ENCODE results near the gene HKDC1. TPM values are rescaled to one million over a fixed set of nuclear protein-coding genes. Genes with fewer than 3 reads are reported as not detected.

HKDC1 gene
- total RNA-seq, 4 donors from 2014 or later = 0.27 TPM; not detected in 3

GRCh38 chr10:69232252-69232651 is 12.1 kb downstream of the HKDC1 start:
- Histone ChIP-seq H3K27ac (no peak overlapping the region), H3K9me3 (no peaks in the 10 kb centered on the region), H3K4me3 (no peak overlapping the region), H3K4me1 (no peaks in the 10 kb centered on the region), H3K27me3 (no peaks in the 10 kb centered on the region), H3K36me3 (no peaks in the 10 kb centered on the region)
- 84 to 100% methylated on average over 2 to 4 of the region's 9 CpGs for WGBS, 2 donors (ENCODE audit: low coverage in 1 of 2)
- TF ChIP-seq EP300 (IDR thresholded peaks at IDR 0.05) (no peak), POLR2A (IDR thresholded peaks at IDR 0.05) (no peak), POLR2AphosphoS5 (IDR thresholded peaks at IDR 0.05) (no peak)
- TF ChIP-seq, protein P1, sequence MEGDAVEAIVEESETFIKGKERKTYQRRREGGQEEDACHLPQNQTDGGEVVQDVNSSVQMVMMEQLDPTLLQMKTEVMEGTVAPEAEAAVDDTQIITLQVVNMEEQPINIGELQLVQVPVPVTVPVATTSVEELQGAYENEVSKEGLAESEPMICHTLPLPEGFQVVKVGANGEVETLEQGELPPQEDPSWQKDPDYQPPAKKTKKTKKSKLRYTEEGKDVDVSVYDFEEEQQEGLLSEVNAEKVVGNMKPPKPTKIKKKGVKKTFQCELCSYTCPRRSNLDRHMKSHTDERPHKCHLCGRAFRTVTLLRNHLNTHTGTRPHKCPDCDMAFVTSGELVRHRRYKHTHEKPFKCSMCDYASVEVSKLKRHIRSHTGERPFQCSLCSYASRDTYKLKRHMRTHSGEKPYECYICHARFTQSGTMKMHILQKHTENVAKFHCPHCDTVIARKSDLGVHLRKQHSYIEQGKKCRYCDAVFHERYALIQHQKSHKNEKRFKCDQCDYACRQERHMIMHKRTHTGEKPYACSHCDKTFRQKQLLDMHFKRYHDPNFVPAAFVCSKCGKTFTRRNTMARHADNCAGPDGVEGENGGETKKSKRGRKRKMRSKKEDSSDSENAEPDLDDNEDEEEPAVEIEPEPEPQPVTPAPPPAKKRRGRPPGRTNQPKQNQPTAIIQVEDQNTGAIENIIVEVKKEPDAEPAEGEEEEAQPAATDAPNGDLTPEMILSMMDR (IDR thresholded peaks at IDR 0.05) = no peak
- ATAC-seq = no peak

GRCh38 chr10:69232736-69233480 is 12.8 kb downstream of the HKDC1 start:
- WGBS, 2 donors (ENCODE audit: low coverage in 1 of 2) = 82 to 84% methylated on average over 10 to 20 of the region's 22 CpGs

DNA sequence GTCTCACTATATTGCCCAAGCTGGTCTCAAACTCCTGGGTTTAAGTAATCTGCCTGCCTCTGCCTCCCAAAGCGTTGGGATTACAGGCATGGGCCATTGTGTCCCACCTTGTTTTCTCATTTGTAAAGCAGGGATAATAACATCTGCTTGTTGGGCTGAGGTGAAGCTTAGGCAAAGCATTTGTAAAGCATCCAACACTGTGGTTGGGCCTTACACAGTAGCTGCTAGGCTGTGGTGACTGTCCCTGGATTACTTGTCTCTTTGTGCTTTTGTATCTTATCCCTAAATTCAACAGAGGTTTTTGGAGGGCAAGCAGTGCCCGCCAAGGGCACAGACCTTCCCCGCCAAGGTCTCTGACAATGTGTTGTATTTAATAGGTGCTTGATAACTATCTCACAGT is 14.3 kb downstream of the HKDC1 start:
- Histone ChIP-seq H3K27ac (no peak overlapping the region), H3K9me3 (no peaks in the 10 kb centered on the region), H3K36me3 (no peaks in the 10 kb centered on the region), H3K4me3 (no peak overlapping the region), H3K4me1 (peaks cover 0 to 15% (median 0%) of the 10 kb centered on the region in 3 donors), H3K27me3 (no peaks in the 10 kb centered on the region)
- TF ChIP-seq POLR2A (IDR thresholded peaks at IDR 0.05) (no peak), EP300 (IDR thresholded peaks at IDR 0.05) (no peak), POLR2AphosphoS5 (IDR thresholded peaks at IDR 0.05) (no peak)
- TF ChIP-seq, protein P1 (IDR thresholded peaks at IDR 0.05) = no peak
- WGBS, 2 donors (ENCODE audit: low coverage in 1 of 2) = 100% methylated on average over 1 of the region's 3 CpGs; no CpG with 5 or more reads in 1 of the 2 donors
- ATAC-seq = no peak

More at GRCh38 chr10:69232736-69233480, 12.8 kb downstream of the HKDC1 start:
- H3K4me1 ChIP-seq = peaks cover 0 to 6% (median 0%) of the 10 kb centered on the region in 3 donors
- no peak for ATAC-seq
- H3K27me3 ChIP-seq = no peaks in the 10 kb centered on the region
- TF ChIP-seq EP300 (IDR thresholded peaks at IDR 0.05) (no peak), POLR2A (IDR thresholded peaks at IDR 0.05) (no peak), POLR2AphosphoS5 (IDR thresholded peaks at IDR 0.05) (no peak)
- TF ChIP-seq, protein P1 (IDR thresholded peaks at IDR 0.05) = no peak
- no peaks in the 10 kb centered on the region for H3K36me3 ChIP-seq
- H3K4me3 ChIP-seq = no peak overlapping the region
- H3K27ac ChIP-seq = no peak overlapping the region
- H3K9me3 ChIP-seq = no peaks in the 10 kb centered on the region

DNA sequence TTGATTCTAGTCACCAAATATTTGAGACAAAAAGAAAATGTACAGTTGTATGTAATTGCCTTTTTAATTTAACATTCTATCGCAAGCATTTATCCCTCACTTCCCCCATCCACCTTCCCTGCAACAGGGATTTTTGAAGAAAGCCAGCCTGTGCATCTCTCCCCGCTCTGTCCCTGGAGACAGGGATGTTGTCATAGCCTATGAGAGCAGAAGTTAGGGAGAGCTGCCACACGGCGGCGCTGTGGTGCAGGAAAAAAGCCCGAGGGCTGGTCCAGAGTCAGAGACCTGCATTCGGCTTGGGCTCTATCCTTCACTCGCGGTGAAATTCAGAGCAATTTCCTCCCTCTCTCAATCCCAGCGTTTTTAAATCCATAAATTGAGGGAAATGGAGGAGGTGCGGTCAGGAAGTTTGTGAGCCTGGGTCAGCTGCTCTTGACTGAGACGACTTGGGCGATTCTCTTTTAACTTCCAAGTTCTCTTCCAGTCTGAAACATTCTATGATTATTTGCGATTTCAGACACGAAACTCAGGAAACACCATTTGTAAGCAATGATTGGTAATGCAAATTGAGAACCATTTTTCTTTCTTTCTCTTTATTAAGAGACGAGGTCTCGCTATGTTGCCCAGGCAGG is 17.5 kb downstream of the HKDC1 start:
- no peaks in the 10 kb centered on the region for H3K36me3 ChIP-seq
- no peaks in the 10 kb centered on the region for H3K27me3 ChIP-seq
- H3K4me3 ChIP-seq = no peak overlapping the region
- H3K9me3 ChIP-seq = no peaks in the 10 kb centered on the region
- H3K27ac ChIP-seq = no peak overlapping the region
- TF ChIP-seq, protein P1 (IDR thresholded peaks at IDR 0.05) = peak; percentile 83 to 99 (median 94)
- no peak for TF ChIP-seq POLR2A (IDR thresholded peaks at IDR 0.05)
- TF ChIP-seq POLR2AphosphoS5 (IDR thresholded peaks at IDR 0.05) = peak; percentile 28
- TF ChIP-seq EP300 (IDR thresholded peaks at IDR 0.05) = no peak
- 13 to 14% methylated on average over 10 to 17 of the region's 17 CpGs for WGBS, 2 donors (ENCODE audit: low coverage in 1 of 2)
- peak; percentile 95 for ATAC-seq
- H3K4me1 ChIP-seq = peaks cover 0 to 24% (median 0%) of the 10 kb centered on the region in 3 donors

All from gastroesophageal sphincter (tissue), 4 donors.